PC-9 (cell line): ENCODE measurements around the gene TMEM214. TPM values are rescaled to one million over a fixed set of nuclear protein-coding genes. Genes with fewer than 3 reads are reported as not detected.
A peak's percentile ranks its signal among the peaks of the same experiment; 100 is the strongest.

Source experiments
- BruUV-seq: library from RNA; stranded (reverse); fragments of 400-500 nt; replicated peaks from 2 replicates; lab custom pipeline; 2021; lab: Mats Ljungman, UMichigan
- CTCF ChIA-PET: fragments of 300-600 bp; sonication (Branson Sonifier 250); formaldehyde crosslinking; loops from one replicate; lab custom pipeline; 2022; ENCODE audit warnings: antibody characterized with exemption; lab: Charles Lee
- POLR2A ChIA-PET: fragments of 300-600 bp; sonication (Branson Sonifier 250); formaldehyde crosslinking; loops from one replicate; lab custom pipeline; 2022; ENCODE audit warnings: antibody characterized with exemption; ENCODE audit not compliant: unreplicated experiment; lab: Charles Lee
- DNase-seq, 2 experiments: peaks; one replicate each; pipeline versions ENCODE4 v3.0.0 to v3.0.0-alpha.2; 2015 to 2022; ENCODE audit warnings: mixed read lengths in 1 of 2
- H2AFZ ChIP-seq: fragments of 200-600 bp; sonication (generic); 2 replicates; pipeline ENCODE4 v1.8.1; 2017; ENCODE audit warnings: antibody characterized with exemption
- H3F3A ChIP-seq: fragments of 200-600 bp; sonication (generic); 2 replicates; pipeline ENCODE4 v1.8.1; 2017; ENCODE audit warnings: antibody characterized with exemption, mild to moderate bottlenecking, low read depth; ENCODE audit not compliant: insufficient read depth
- H3K27ac ChIP-seq: fragments of 200-600 bp; sonication (generic); 2 replicates; pipeline ENCODE4 v1.6.1; 2016; ENCODE audit warnings: mixed run types
- H3K27me3 ChIP-seq: fragments of 200-600 bp; sonication (generic); 2 replicates; pipeline ENCODE4 v1.6.1; 2016; ENCODE audit warnings: low read depth, mixed run types; ENCODE audit not compliant: insufficient read depth
- H3K36me3 ChIP-seq: fragments of 200-600 bp; sonication (generic); 2 replicates; pipeline ENCODE4 v1.6.1; 2016; ENCODE audit warnings: low read depth, mixed run types
- H3K4me1 ChIP-seq: fragments of 200-600 bp; sonication (generic); replicated peaks from 2 replicates; pipeline ENCODE4 v1.6.1; 2016; ENCODE audit warnings: mixed run types; ENCODE audit not compliant: insufficient read depth
- H3K4me2 ChIP-seq: fragments of 200-600 bp; sonication (generic); 2 replicates; pipeline ENCODE4 v1.6.1; 2017; ENCODE audit warnings: mixed run types
- H3K4me3 ChIP-seq: fragments of 200-600 bp; sonication (generic); 2 replicates; pipeline ENCODE4 v1.6.1; 2016; ENCODE audit warnings: mixed run types
- H3K79me2 ChIP-seq: fragments of 200-600 bp; sonication (generic); 2 replicates; pipeline ENCODE4 v1.6.1; 2017; ENCODE audit warnings: low read depth, mixed run types
- H3K9me2 ChIP-seq: fragments of 200-600 bp; sonication (generic); 2 replicates; pipeline ENCODE4 v1.8.1; 2017; ENCODE audit warnings: mild to moderate bottlenecking; ENCODE audit not compliant: insufficient read depth
- H3K9me3 ChIP-seq: fragments of 200-600 bp; sonication (generic); 2 replicates; pipeline ENCODE4 v1.8.1; 2016; ENCODE audit warnings: low read depth; ENCODE audit not compliant: insufficient read depth
- H4K20me1 ChIP-seq: fragments of 200-600 bp; sonication (generic); 2 replicates; pipeline ENCODE4 v1.8.1; 2017; ENCODE audit not compliant: insufficient read depth
- CTCF ChIP-seq: fragments of 200-600 bp; sonication (generic); conservative IDR thresholded peaks from 2 replicates; pipeline ENCODE4 v1.6.1; 2017; ENCODE audit warnings: mixed run types, antibody characterized with exemption, mild to moderate bottlenecking, moderate library complexity
- EZH2 ChIP-seq: fragments of 200-600 bp; sonication (generic); IDR thresholded peaks from 2 replicates; pipeline ENCODE4 v1.8.0; 2017; ENCODE audit warnings: antibody characterized with exemption, low read depth
- intact Hi-C: fragments of 100-400 bp; cut with micrococcal nuclease; formaldehyde crosslinking; loops from one replicate; pipeline ENCODE4 v1.10.0; 2022; ENCODE audit not compliant: unreplicated experiment
- total RNA-seq: library from RNA; stranded (reverse); gene quantifications from 2 replicates; pipeline ENCODE4 v1.2.3, GENCODE V29; 2021

Gene TMEM214
- total RNA-seq, 1 experiment from 2014 or later = 65.6 TPM

DNA sequence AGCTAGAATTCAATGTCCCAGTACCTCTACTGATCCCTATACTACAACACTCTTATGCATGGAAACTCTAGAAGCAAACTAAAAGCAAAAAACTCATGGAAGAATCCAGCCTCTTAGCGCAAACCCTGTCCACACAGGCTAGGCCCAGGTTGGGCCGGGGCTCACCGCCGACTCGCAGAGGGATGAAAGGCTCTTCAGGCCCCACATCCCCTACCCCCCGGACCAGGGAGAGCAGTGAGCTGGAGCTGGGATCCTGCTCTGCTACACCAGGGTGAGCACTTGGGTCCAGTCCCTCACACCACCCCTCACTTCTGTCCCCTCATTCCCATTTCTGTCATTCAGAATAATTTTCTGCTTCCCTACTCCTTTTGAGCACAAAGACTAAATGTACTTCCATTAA is 36.7 kb downstream of the TMEM214 start:
- H3K9me3 ChIP-seq = no peaks in the 10 kb centered on the region
- H3K36me3 ChIP-seq = peaks cover 19% of the 10 kb centered on the region
- H3K4me3 ChIP-seq = no peak overlapping the region
- no peaks in the 10 kb centered on the region for H3K27me3 ChIP-seq
- ChIA-PET POLR2A (no interaction called here), CTCF (no interaction called here)
- peaks cover 15% of the 10 kb centered on the region for H3F3A ChIP-seq
- H3K27ac ChIP-seq = no peak overlapping the region
- intact Hi-C loops = no loop called here
- H3K79me2 ChIP-seq = peaks cover 29% of the 10 kb centered on the region
- H4K20me1 ChIP-seq = 0 out of 2 replicates have a peak, but pooled peaks cover 6% of the 10 kb centered on the region
- H3K4me1 ChIP-seq = peaks cover 11% of the 10 kb centered on the region
- no peak for TF ChIP-seq EZH2
- no peak for TF ChIP-seq CTCF
- H2AFZ ChIP-seq = no peak overlapping the region
- H3K4me2 ChIP-seq = peak overlapping the region; percentile 94; the same call in 1 of the 2 replicates
- no TSS peak for BruUV-seq
- no peaks in the 10 kb centered on the region for H3K9me2 ChIP-seq
- DNase-seq = no peak

DNA sequence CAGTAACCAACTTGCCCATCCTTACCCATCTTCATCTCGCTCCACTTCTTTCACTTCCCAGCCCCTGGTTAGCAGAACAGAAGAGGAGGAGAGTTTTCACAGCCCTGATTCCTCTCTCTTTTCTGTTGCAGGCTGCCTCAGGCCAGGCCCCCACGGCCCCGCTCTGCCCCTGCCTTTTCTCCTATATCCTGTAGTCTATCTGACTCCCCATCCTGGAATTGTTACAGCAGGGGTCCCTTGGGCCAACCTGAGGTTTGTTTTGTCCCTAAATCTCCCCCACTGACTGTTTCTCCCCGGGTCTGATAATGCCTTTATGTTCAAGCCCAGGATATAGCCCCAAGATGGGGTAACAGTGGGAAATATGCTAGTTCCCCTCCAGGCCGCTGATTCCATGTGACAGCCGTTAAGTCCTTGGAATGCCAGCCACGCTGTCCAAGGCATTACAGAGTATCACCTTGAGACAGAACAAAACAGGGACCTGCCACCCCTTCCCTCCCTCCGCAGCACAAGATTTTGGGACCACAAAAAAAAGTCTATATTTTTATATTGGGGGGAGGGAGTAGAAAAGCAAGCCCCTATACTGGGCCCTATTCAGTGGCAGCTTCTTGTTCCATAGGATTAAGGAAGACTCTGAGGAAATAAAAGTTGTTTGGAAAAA is 37.3 kb downstream of the TMEM214 start:
- H3K4me1 ChIP-seq = peaks cover 11% of the 10 kb centered on the region
- H3K27me3 ChIP-seq = no peaks in the 10 kb centered on the region
- intact Hi-C loops = no loop called here
- no peaks in the 10 kb centered on the region for H3K9me3 ChIP-seq
- DNase-seq = no peak
- TF ChIP-seq EZH2 = no peak
- TF ChIP-seq CTCF = no peak
- H3K27ac ChIP-seq = no peak overlapping the region
- H3F3A ChIP-seq = peaks cover 9% of the 10 kb centered on the region; the same call in 1 of the 2 replicates
- ChIA-PET POLR2A (no interaction called here), CTCF (no interaction called here)
- H3K4me2 ChIP-seq = peak overlapping the region; percentile 94
- H3K36me3 ChIP-seq = peaks cover 19% of the 10 kb centered on the region
- H4K20me1 ChIP-seq = 0 out of 2 replicates have a peak, but pooled peaks cover 6% of the 10 kb centered on the region
- BruUV-seq = no TSS peak
- H3K9me2 ChIP-seq = no peaks in the 10 kb centered on the region
- H3K79me2 ChIP-seq = peaks cover 29% of the 10 kb centered on the region
- H3K4me3 ChIP-seq = peak overlapping the region; percentile 90
- H2AFZ ChIP-seq = no peak overlapping the region

GRCh38 chr2:27070653-27071276 is 38.0 kb downstream of the TMEM214 start:
- Histone ChIP-seq H3K4me3 (peak overlapping the region; percentile 90), H3K27ac (0 out of 2 replicates have a peak overlapping the region, but pooled peaks have one; percentile 2), H2AFZ (peak overlapping the region; percentile 84), H3K4me2 (peak overlapping the region; percentile 94), H3F3A (peaks cover 5% of the 10 kb centered on the region; the same call in 1 of the 2 replicates), H3K27me3 (no peaks in the 10 kb centered on the region), H3K9me3 (no peaks in the 10 kb centered on the region), H3K9me2 (no peaks in the 10 kb centered on the region), H4K20me1 (0 out of 2 replicates have a peak, but pooled peaks cover 6% of the 10 kb centered on the region), H3K4me1 (peaks cover 11% of the 10 kb centered on the region), H3K36me3 (peaks cover 14% of the 10 kb centered on the region), H3K79me2 (peaks cover 29% of the 10 kb centered on the region)
- TF ChIP-seq EZH2 = no peak
- TF ChIP-seq CTCF = no peak
- TSS peak; percentile 61 for BruUV-seq
- CTCF ChIA-PET = interaction anchor here (0.6 kb wide), 1 partner anchor 197 kb away, joined by 3 read pairs; no protein-coding TSS in a partner anchor
- DNase-seq = no peak
- POLR2A ChIA-PET = interaction anchor here (0.6 kb wide), 1 partner anchor 369 kb away, joined by 5 read pairs; no protein-coding TSS in a partner anchor
- intact Hi-C loops = no loop called here
